HEK293T (cell line): Measurements from ENCODE around the gene CEP162.

Experiments used
- ARNT ChIP-seq: fragments of 450-650 bp; IDR thresholded peaks from 2 replicates; pipeline ENCODE4 v1.6.1; 2017; ENCODE audit warnings: mild to moderate bottlenecking
- ELF4 ChIP-seq: fragments of 450-650 bp; IDR thresholded peaks from 2 replicates; pipeline ENCODE4 v1.6.1; 2017; ENCODE audit warnings: antibody characterized with exemption
- FOXA1 ChIP-seq: fragments of 450-650 bp; IDR thresholded peaks from 2 replicates; pipeline ENCODE4 v1.6.1; 2016; ENCODE audit warnings: mild to moderate bottlenecking
- FOXK2 ChIP-seq: fragments of 450-650 bp; IDR thresholded peaks from 2 replicates; pipeline ENCODE4 v1.6.1; 2016; ENCODE audit warnings: mild to moderate bottlenecking
- FOXM1 ChIP-seq: fragments of 450-650 bp; IDR thresholded peaks from 2 replicates; pipeline ENCODE4 v1.6.1; 2017; ENCODE audit warnings: mild to moderate bottlenecking, borderline replicate concordance
- HDGF ChIP-seq: fragments of 450-650 bp; IDR thresholded peaks from 2 replicates; pipeline ENCODE4 v1.6.1; 2017; ENCODE audit warnings: antibody characterized with exemption, borderline replicate concordance
- L3MBTL2 ChIP-seq: fragments of 450-650 bp; conservative IDR thresholded peaks from 2 replicates; pipeline ENCODE4 v1.6.1; 2016; ENCODE audit warnings: mild to moderate bottlenecking
- NFRKB ChIP-seq: fragments of 450-650 bp; IDR thresholded peaks from 2 replicates; pipeline ENCODE4 v1.6.1; 2016; ENCODE audit warnings: mild to moderate bottlenecking, moderate library complexity
- SP1 ChIP-seq: fragments of 450-650 bp; IDR thresholded peaks from 2 replicates; pipeline ENCODE4 v1.6.1; 2017
- SUZ12 ChIP-seq: fragments of 450-650 bp; IDR thresholded peaks from 2 replicates; pipeline ENCODE4 v1.6.1; 2016; ENCODE audit warnings: mild to moderate bottlenecking
- TARDBP ChIP-seq: fragments of 450-650 bp; IDR thresholded peaks from 2 replicates; pipeline ENCODE4 v1.6.1; 2016
- ZNF384 ChIP-seq: fragments of 450-650 bp; IDR thresholded peaks from 2 replicates; pipeline ENCODE4 v1.6.1; 2016

DNA sequence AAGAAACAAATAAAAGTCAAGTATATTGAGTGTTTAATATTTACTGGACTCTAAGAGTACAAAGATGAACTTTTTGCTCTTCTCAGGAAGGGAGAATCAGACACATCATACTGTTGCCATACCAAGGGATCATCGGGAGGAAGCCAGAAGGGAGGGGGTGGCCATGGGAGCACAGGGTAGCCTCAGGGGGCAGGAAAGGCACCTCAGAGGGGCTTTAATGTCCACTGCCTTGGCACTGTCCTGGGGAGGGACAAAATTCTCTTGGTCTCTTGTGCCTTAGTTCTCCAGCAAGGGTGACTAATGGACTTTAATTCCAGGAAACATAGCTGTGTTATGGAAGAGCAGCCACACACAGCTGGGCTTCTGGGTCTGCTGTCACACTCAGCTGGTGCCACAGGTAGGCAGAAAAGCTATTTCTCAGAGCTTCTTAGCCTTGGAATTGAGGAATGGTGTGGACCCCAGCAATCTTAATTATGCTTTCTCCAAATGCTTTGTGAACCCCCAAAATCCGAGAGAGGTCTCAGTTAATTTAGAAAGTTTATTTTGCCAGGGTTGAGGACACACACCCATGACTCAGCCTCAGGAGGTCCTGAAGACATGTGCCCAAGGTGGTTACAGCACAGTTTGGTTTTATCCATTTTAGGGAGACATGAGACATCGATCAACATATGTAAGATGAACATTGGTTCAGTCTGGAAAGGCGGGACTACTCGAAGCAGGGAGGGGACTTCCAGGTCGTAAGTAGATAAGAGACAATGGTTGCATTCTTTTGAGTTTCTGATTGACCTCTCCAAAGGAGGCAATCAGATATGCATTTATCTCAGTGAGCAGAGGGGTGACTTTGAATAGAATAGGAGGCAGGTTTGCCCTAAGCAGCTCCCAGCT lies 140.7 kb downstream of the CEP162 start:
- TF ChIP-seq SP1 (no peak), ZNF384 (no peak), ARNT (no peak), FOXM1 (no peak), ELF4 (no peak), HDGF (no peak), SUZ12 (no peak), TARDBP (no peak), NFRKB (no peak), FOXA1 (no peak), L3MBTL2 (no peak), FOXK2 (no peak)
